Adipocyte (in vitro differentiated cells): ENCODE measurements around the gene CACNA1E.

ENCODE experiments used
- DNase-seq: peaks from one replicate; pipeline ENCODE4 v3.0.0-alpha.2; 2015; ENCODE audit warnings: low read depth
- H3K27me3 ChIP-seq: replicated peaks from 2 replicates; pipeline ENCODE4 v1.7.0; 2013; ENCODE audit warnings: mild to moderate bottlenecking, low read length, moderate library complexity; ENCODE audit not compliant: control insufficient read depth, insufficient read depth
- H3K36me3 ChIP-seq: 2 replicates; pipeline ENCODE4 v1.7.0; 2013; ENCODE audit warnings: low read length, mild to moderate bottlenecking, moderate library complexity; ENCODE audit not compliant: control insufficient read depth, insufficient read depth, severe bottlenecking
- H3K4me1 ChIP-seq: 2 replicates; pipeline ENCODE4 v1.7.0; 2013; ENCODE audit warnings: mild to moderate bottlenecking, low read length, moderate library complexity; ENCODE audit not compliant: control insufficient read depth, insufficient read depth
- H3K4me3 ChIP-seq: 2 replicates; pipeline ENCODE4 v1.7.0; 2013; ENCODE audit warnings: mild to moderate bottlenecking, low read length, moderate library complexity
- H3K9ac ChIP-seq: 2 replicates; pipeline ENCODE4 v1.7.0; 2013; ENCODE audit warnings: mild to moderate bottlenecking, low read length, moderate library complexity
- H3K9me3 ChIP-seq: 2 replicates; pipeline ENCODE4 v1.7.0; 2013; ENCODE audit warnings: mild to moderate bottlenecking, low read length, moderate library complexity; ENCODE audit not compliant: control insufficient read depth

The CACNA1E gene

DNA sequence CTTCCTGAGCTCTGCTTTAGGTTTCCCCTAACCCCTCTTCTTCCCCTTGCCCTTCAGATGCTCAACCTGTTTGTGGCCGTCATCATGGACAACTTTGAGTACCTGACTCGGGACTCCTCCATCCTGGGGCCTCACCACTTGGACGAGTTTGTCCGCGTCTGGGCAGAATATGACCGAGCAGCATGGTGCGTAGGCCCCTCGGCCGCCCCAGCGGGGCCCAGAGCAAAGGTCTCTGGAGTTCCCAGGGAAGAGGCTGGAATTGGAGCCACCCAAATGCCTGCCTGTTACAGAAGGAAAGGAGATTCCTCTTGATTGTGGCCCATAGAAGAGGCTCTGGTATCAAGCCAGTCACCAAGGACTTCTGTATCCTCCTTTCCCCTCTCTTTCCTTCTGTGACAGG lies 292.7 kb downstream of the CACNA1E start:
- H3K36me3 ChIP-seq = no peaks in the 10 kb centered on the region
- H3K9me3 ChIP-seq = no peaks in the 10 kb centered on the region
- no peaks in the 10 kb centered on the region for H3K27me3 ChIP-seq
- no peaks in the 10 kb centered on the region for H3K4me1 ChIP-seq
- H3K4me3 ChIP-seq = no peak overlapping the region
- H3K9ac ChIP-seq = no peak overlapping the region
- no peak for DNase-seq

DNA sequence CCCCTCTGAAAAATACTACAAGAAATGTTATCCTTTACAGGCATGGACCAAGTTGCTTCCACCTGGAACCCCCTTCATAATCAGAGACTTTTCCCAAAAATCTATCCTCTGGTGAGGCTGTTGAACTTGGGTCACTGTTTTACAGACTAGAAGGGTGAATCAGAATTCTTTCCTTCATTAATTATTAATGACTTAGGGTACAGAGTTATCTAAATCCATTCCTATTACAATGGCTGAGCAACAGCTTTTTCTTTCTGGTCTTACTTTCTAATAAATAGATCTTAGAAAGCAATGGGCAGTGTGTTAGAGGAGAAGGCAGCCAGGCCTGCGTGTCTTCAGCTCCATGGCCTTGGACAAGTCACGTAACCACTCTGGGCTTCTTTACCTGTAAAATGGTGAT lies 294.0 kb downstream of the CACNA1E start:
- Histone ChIP-seq H3K9me3 (no peaks in the 10 kb centered on the region), H3K4me3 (no peak overlapping the region), H3K36me3 (no peaks in the 10 kb centered on the region), H3K27me3 (peaks cover 4% of the 10 kb centered on the region), H3K9ac (no peak overlapping the region), H3K4me1 (no peaks in the 10 kb centered on the region)
- DNase-seq = no peak

DNA sequence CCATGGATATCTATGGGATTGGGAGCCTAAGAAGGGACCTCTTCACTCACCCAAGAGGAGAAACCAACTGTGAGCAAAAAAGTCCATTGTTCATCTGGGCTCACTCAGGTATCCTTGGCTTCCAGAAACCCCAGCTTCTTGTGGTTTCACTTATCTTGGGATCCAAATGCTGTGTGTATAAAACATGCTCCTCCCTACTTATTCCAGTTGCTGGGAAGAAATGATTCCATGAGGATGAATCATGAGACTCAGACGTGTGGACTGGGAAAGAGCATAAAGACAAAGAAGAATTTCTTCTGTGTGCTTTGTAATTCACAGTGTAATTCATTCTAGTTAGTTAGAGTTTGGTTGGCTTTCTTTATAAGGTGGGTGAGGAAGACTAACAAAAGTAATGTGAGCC lies 294.5 kb downstream of the CACNA1E start:
- Histone ChIP-seq H3K9ac (no peak overlapping the region), H3K36me3 (no peaks in the 10 kb centered on the region), H3K4me1 (no peaks in the 10 kb centered on the region), H3K4me3 (no peak overlapping the region), H3K9me3 (no peaks in the 10 kb centered on the region), H3K27me3 (peaks cover 4% of the 10 kb centered on the region)
- DNase-seq = no peak

DNA sequence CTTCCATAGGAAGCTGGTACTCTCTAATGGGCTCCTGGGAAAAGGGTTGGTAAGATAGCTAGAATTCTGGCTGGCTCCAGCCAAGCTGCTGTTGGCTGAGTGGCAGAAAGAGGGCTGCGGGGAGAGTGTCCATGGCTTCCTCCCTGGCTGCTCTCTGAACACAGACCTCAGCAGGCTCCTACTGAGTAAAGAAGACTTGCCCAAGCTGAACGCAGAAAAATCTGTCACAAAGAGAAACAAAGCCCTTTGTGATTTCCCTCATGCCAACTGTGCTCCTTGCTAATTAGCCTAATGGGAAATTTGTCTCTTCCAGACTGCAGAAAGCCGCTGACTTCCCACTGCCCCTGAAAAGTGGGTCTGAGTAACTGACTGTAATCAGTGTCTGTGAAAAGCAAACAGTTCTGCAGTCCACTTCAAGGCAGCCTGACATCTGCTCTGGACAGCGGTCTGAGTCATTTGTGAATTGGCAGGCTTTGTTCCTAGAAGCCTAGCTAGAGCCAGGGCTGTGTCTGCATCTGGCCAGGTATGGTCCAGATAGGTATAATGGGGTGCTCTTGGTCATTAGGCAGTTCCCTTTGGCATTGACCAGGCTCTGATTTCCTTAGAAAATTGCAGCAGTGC lies 295.4 kb downstream of the CACNA1E start:
- no peak overlapping the region for H3K9ac ChIP-seq
- DNase-seq = no peak
- H3K36me3 ChIP-seq = no peaks in the 10 kb centered on the region
- H3K9me3 ChIP-seq = no peaks in the 10 kb centered on the region
- H3K4me1 ChIP-seq = no peaks in the 10 kb centered on the region
- H3K4me3 ChIP-seq = no peak overlapping the region
- H3K27me3 ChIP-seq = peaks cover 4% of the 10 kb centered on the region

DNA sequence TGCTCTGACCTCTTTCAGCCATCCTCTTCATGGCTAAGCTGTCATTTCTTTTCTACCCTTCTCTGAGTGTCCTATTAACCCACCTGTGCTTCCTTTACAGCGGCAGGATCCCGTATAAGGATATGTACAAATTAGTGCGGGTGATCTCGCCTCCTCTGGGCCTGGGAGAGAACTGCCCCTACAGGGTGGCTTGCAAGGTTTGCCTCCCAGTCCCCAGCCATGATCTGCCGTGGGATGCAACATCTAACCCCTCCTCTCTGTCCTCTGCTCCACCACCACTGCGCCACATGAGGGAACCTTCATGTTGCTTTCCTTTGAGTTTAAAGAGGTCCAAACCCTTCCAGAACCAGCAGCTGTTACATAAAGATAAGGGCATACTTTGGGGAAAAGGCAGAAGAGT lies 296.0 kb downstream of the CACNA1E start:
- Histone ChIP-seq H3K27me3 (peaks cover 4% of the 10 kb centered on the region), H3K9me3 (no peaks in the 10 kb centered on the region), H3K4me1 (no peaks in the 10 kb centered on the region), H3K36me3 (no peaks in the 10 kb centered on the region), H3K9ac (no peak overlapping the region), H3K4me3 (no peak overlapping the region)
- no peak for DNase-seq

DNA sequence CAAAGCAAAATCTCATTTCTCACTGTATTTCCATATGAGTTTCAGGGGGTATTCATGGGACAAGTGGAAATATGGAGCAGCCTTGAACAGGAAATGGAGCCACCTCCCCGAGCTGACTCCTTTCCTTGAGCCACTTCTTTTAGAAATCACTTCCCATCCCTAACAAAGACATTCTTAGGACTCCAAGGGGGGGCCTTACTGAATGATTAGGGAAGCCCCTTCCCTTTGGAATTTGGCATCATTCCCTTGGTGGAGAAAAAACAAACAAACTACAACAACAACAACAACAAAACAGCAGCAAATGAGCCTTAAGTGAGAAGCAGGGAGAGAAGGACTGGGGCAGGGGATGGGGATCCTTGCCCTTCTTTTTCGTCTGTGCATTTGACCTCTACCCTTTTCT lies 299.9 kb downstream of the CACNA1E start:
- DNase-seq = no peak
- Histone ChIP-seq H3K4me3 (no peak overlapping the region), H3K9ac (no peak overlapping the region), H3K27me3 (peaks cover 5% of the 10 kb centered on the region), H3K4me1 (no peaks in the 10 kb centered on the region), H3K36me3 (no peaks in the 10 kb centered on the region), H3K9me3 (no peaks in the 10 kb centered on the region)

DNA sequence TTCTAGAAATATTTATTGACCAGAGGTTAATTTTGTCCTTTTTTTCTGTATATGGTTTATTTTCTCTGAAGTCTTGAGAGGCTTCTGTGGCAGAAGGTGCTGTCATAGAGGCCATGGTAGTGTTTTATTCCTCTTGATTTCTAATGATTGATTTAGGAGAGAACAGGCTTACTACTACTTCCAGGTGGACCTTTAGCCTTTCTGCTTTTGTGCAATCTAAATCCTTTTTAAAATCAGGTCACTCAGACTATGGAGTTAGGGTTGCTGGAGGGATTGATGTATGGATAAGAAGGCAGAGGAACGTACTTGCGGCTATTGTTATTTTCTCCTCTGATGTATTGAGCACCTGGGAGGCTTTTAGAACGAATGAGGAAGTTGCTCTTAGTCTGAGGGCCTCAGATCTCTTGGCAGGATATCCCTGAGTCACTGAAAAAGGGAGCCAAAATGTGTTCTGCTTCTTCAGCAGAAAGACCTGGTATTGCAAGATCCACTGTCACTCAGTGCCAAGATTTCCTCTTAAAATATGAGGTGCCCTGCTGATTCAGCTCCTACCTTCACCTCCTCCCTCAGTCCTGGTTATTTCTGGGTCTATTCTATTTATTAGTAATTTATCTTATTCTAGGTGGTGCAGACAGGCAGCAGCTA lies 300.8 kb downstream of the CACNA1E start:
- no peak overlapping the region for H3K4me3 ChIP-seq
- no peaks in the 10 kb centered on the region for H3K9me3 ChIP-seq
- H3K36me3 ChIP-seq = no peaks in the 10 kb centered on the region
- no peak overlapping the region for H3K9ac ChIP-seq
- H3K4me1 ChIP-seq = no peaks in the 10 kb centered on the region
- DNase-seq = no peak
- H3K27me3 ChIP-seq = peaks cover 12% of the 10 kb centered on the region

DNA sequence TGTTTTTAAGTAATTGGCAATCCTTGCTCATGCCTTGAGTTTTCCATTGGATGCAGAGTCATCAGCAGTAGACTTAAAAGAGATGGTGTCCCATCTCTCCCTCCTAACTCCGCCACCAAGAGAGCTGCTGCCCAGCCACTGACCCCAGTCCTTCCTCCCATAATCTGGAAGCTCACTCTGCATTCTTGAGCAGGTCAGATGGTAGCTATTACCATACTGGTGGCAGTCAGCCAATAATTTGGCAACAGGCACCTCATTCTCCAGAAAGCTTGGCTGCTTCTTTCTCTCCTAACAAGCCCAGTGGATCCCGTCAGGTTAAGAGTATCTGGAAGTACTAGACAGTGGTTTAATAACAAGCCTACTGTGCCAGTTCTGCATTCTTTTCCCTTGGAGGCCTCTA lies 306.1 kb downstream of the CACNA1E start:
- Histone ChIP-seq H3K36me3 (no peaks in the 10 kb centered on the region), H3K4me3 (no peak overlapping the region), H3K9me3 (no peaks in the 10 kb centered on the region), H3K9ac (no peak overlapping the region), H3K4me1 (no peaks in the 10 kb centered on the region), H3K27me3 (peaks cover 8% of the 10 kb centered on the region)
- no peak for DNase-seq

DNA sequence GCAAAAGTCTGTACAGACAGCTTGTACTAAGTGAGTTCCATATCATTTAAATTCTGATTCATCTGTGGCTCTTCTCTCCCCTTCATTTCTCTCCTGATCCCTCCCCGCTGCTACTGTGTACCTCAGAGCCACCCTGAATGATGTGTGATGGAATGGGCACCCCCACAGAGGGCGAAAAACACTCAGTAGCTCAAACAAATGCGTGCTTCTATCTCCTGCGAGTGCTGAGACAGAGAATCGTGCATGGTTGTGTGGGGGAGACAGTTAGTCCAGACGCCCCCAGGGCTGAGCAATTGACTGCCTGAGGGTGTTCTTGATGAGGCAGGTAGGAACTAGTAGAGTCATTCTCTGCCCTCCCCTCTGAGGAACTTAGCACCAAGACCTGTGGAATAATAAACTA lies 308.4 kb downstream of the CACNA1E start:
- Histone ChIP-seq H3K9ac (no peak overlapping the region), H3K9me3 (no peaks in the 10 kb centered on the region), H3K4me3 (no peak overlapping the region), H3K27me3 (peaks cover 8% of the 10 kb centered on the region), H3K4me1 (no peaks in the 10 kb centered on the region), H3K36me3 (no peaks in the 10 kb centered on the region)
- DNase-seq = no peak

DNA sequence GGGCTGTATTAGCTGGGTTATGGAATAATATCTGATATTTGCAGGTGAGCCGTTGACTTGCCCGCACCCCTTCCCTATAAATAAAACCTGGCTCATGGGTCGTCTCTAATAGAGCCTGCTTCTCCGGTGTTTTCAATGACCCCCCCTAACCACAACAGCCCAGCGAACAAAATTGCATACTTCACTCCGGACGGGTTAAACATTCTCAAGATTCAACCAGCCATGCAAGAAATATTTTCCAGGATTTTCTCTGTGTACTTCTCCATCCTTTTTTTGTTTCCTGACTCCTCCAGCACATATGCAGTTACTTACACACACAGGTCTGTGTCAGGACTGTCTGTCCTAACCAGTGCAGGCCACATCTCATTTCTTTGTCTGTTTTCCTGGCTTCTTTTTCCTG lies 310.5 kb downstream of the CACNA1E start:
- no peak overlapping the region for H3K4me3 ChIP-seq
- no peak for DNase-seq
- no peaks in the 10 kb centered on the region for H3K36me3 ChIP-seq
- no peak overlapping the region for H3K9ac ChIP-seq
- H3K27me3 ChIP-seq = peaks cover under 1% of the 10 kb centered on the region
- H3K4me1 ChIP-seq = no peaks in the 10 kb centered on the region
- no peaks in the 10 kb centered on the region for H3K9me3 ChIP-seq

DNA sequence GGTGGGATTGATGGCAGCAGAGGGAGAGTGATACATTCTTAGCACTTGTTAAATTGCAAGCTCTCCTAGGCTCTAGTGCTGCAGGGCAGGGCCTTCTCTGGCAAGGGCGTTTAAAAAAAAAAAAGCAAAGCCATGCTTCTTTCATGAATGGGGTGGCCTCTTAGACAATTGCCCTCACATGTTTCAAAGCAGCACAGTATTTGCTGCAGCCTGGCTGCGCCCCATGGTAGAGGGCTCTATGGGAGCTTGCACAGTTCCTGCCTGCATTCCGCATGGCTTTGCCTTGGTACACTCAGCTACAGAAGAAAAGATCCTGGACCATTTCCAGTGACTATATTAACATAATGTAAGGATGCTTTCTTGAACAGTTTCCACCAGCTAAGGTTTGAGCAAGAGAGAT lies 311.0 kb downstream of the CACNA1E start:
- Histone ChIP-seq H3K27me3 (no peaks in the 10 kb centered on the region), H3K9ac (no peak overlapping the region), H3K4me3 (no peak overlapping the region), H3K9me3 (no peaks in the 10 kb centered on the region), H3K36me3 (no peaks in the 10 kb centered on the region), H3K4me1 (no peaks in the 10 kb centered on the region)
- no peak for DNase-seq
